WTC11 (cell line): ENCODE results near the gene SF3B1. TPM values are rescaled to one million over a fixed set of nuclear protein-coding genes. Genes with fewer than 3 reads are reported as not detected.
"Not testable (repeated sequence)": the region's sequence is repeated elsewhere in the genome, so short reads cannot be mapped to it uniquely, and the experiment has no call there.

ENCODE experiments used
- ATAC-seq: fragments of 200-7000 bp; cut with Tn5 transposase; 2 replicates; pipeline ENCODE4 v1.10.0; 2021; ENCODE audit warnings: mild to moderate bottlenecking, moderate library complexity
- CTCF ChIA-PET: fragments of 300-600 bp; sonication (Branson Sonifier 250); formaldehyde crosslinking; loops from one replicate; lab custom pipeline; 2021; ENCODE audit warnings: antibody characterized with exemption; lab: Charles Lee
- POLR2A ChIA-PET: fragments of 350-600 bp; sonication (Branson Sonifier 250); formaldehyde crosslinking; loops from one replicate; lab custom pipeline; 2021; ENCODE audit warnings: antibody characterized with exemption; lab: Charles Lee
- DNase-seq: peaks from one replicate; pipeline ENCODE4 v3.0.0; 2021; ENCODE audit warnings: low spot score
- H3K27ac Mint-ChIP-seq: 2 replicates; pipeline ENCODE4 v1.8.0; 2021; ENCODE audit warnings: mixed read lengths
- H3K27me3 Mint-ChIP-seq: 2 replicates; pipeline ENCODE4 v1.8.0; 2021; ENCODE audit warnings: low read depth, mild to moderate bottlenecking, moderate library complexity, mixed read lengths
- H3K36me3 Mint-ChIP-seq: 2 replicates; pipeline ENCODE4 v1.8.0; 2021; ENCODE audit warnings: mixed read lengths
- H3K4me1 Mint-ChIP-seq: 2 replicates; pipeline ENCODE4 v1.8.0; 2022; ENCODE audit warnings: mixed read lengths
- H3K4me3 Mint-ChIP-seq: 2 replicates; pipeline ENCODE4 v1.8.0; 2021; ENCODE audit warnings: mild to moderate bottlenecking, moderate library complexity, mixed read lengths
- H3K9me3 Mint-ChIP-seq: 2 replicates; pipeline ENCODE4 v1.8.0; 2021; ENCODE audit warnings: mixed read lengths
- ESRRA ChIP-seq: sonication (generic); formaldehyde crosslinking; IDR thresholded peaks from 2 replicates; pipeline ENCODE4 v1.8.1; 2022; ENCODE audit warnings: mild to moderate bottlenecking, missing genetic modification reagents, borderline replicate concordance
- GABPB1 ChIP-seq: sonication (generic); formaldehyde crosslinking; IDR thresholded peaks from 2 replicates; pipeline ENCODE4 v1.8.1; 2023; ENCODE audit warnings: mild to moderate bottlenecking, missing genetic modification reagents
- JUN ChIP-seq: sonication (generic); formaldehyde crosslinking; IDR thresholded peaks from 2 replicates; pipeline ENCODE4 v1.8.0; 2023; ENCODE audit warnings: mild to moderate bottlenecking, missing genetic modification reagents
- NFYB ChIP-seq: sonication (generic); formaldehyde crosslinking; conservative IDR thresholded peaks from 2 replicates; pipeline ENCODE4 v1.8.0; 2022; ENCODE audit warnings: low read depth, missing genetic modification reagents
- NR1H2 ChIP-seq: sonication (generic); formaldehyde crosslinking; IDR thresholded peaks from 2 replicates; pipeline ENCODE4 v1.9.0; 2021; ENCODE audit warnings: mild to moderate bottlenecking, moderate library complexity, missing genetic modification reagents
- OVOL2 ChIP-seq: fragments of 250-450 bp; sonication (Bioruptor Pico); IDR thresholded peaks from 2 replicates; pipeline ENCODE4 v1.9.0; 2021; ENCODE audit warnings: mild to moderate bottlenecking, borderline replicate concordance
- RORB ChIP-seq: fragments of 250-450 bp; sonication (Bioruptor Pico); IDR thresholded peaks from 2 replicates; pipeline ENCODE4 v1.9.0; 2021; ENCODE audit warnings: mild to moderate bottlenecking
- TEAD4 ChIP-seq: sonication (generic); formaldehyde crosslinking; IDR thresholded peaks from 2 replicates; pipeline ENCODE4 v1.8.0; 2022; ENCODE audit warnings: mild to moderate bottlenecking, missing genetic modification reagents
- ZNF138 ChIP-seq: sonication (generic); formaldehyde crosslinking; conservative IDR thresholded peaks from 2 replicates; pipeline ENCODE4 v1.8.1; 2022; ENCODE audit warnings: mild to moderate bottlenecking, moderate library complexity, missing genetic modification reagents
- total RNA-seq: library from RNA; stranded (reverse); gene quantifications from 3 replicates; pipeline ENCODE4 v1.2.3, GENCODE V29; 2021
- TF ChIP-seq, protein P1 (sequence below): sonication (generic); formaldehyde crosslinking; IDR thresholded peaks from 2 replicates; pipeline ENCODE4 v1.8.1; 2023; ENCODE audit warnings: mild to moderate bottlenecking, missing genetic modification reagents
- TF ChIP-seq, protein P2 (sequence below): sonication (generic); formaldehyde crosslinking; IDR thresholded peaks from 2 replicates; pipeline ENCODE4 v1.8.1; 2023; ENCODE audit warnings: mild to moderate bottlenecking, missing genetic modification reagents, moderate library complexity
- TF ChIP-seq, protein P3 (sequence below): fragments of 250-450 bp; sonication (Bioruptor Pico); IDR thresholded peaks from 2 replicates; pipeline ENCODE4 v1.9.0; 2021; ENCODE audit warnings: mild to moderate bottlenecking
- TF ChIP-seq, protein P4 (sequence below): fragments of 200-600 bp; IDR thresholded peaks from 2 replicates; pipeline ENCODE4 v1.8.0; 2022; ENCODE audit warnings: antibody characterized with exemption
- TF ChIP-seq, protein P5 (sequence below): sonication (generic); formaldehyde crosslinking; IDR thresholded peaks from 2 replicates; pipeline ENCODE4 v1.8.0; 2023; ENCODE audit warnings: missing genetic modification reagents, mild to moderate bottlenecking, borderline replicate concordance
- TF ChIP-seq, protein P6 (sequence below): sonication (generic); formaldehyde crosslinking; conservative IDR thresholded peaks from 2 replicates; pipeline ENCODE4 v1.8.1; 2023; ENCODE audit warnings: mild to moderate bottlenecking, low read depth, missing genetic modification reagents, moderate library complexity
- TF ChIP-seq, protein P7 (sequence below): fragments of 250-450 bp; sonication (Bioruptor Pico); IDR thresholded peaks from 2 replicates; pipeline ENCODE4 v1.9.0; 2021; ENCODE audit warnings: mild to moderate bottlenecking

Gene SF3B1
- total RNA-seq, 1 experiment from 2014 or later: 321 TPM

DNA sequence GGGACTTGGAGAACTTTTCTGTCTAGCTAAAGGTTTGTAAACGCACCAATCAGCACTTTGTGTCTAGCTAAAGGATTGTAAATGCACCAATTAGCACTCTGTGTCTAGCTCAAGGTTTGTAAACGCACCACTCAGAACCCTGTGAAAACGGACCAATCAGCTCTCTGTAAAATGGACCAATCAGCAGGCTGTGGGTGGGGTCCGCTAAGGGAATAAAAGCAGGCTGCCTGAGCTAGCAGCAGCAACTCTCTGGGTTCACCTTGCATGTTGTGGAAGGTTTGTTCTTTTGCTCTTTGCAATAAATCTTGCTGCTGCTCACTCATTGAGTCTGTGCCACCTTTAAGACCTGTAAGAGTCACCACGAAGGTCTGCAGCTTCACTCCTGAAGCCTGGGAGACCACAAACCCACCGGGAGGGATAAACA is 16.1 kb upstream of the SF3B1 start:
- DNase-seq, H3K27me3 Mint-ChIP-seq, H3K4me1 Mint-ChIP-seq, H3K27ac Mint-ChIP-seq, H3K36me3 Mint-ChIP-seq, H3K4me3 Mint-ChIP-seq, ATAC-seq, CTCF ChIA-PET, H3K9me3 Mint-ChIP-seq: not testable (repeated sequence)
- TF ChIP-seq NFYB (CRISPR knock-in tag) (peak; percentile 77), GABPB1 (CRISPR knock-in tag) (peak; percentile 21; the same call in 1 of the 2 replicates)
- POLR2A ChIA-PET: interaction anchor here (1.0 to 2.0 kb wide), 2 partner anchors 16 to 54 kb away, joined by 4 to 6 read pairs; partner anchors contain the start of gene SF3B1

DNA sequence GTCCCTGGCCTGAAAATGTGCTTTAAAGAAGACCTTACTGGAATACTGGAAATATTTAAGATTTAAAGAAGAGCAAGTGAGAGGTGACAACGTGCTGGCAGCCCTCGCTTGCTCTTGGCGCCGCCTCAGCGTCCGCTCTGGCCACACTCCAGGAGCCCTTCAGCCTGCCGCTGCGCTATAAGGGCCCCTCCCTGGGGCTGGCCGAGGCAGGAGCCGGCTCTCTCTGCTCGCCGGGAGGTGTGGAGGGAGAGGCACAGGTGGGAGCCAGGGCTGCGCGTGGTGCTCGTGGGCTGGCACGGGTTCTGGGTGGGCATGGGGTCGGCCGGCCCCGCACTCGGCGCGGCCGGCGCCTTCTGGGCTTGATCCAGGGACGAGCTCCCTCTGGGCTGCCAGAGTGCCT is 15.6 kb upstream of the SF3B1 start:
- Mint-ChIP-seq H3K27ac (no peak overlapping the region), H3K4me3 (no peak overlapping the region), H3K27me3 (no peaks in the 10 kb centered on the region; the same call in 1 of the 2 replicates), H3K36me3 (no peaks in the 10 kb centered on the region), H3K9me3 (no peaks in the 10 kb centered on the region; the same call in 1 of the 2 replicates)
- ATAC-seq (no peak), DNase-seq (no peak)
- CTCF ChIA-PET: no interaction called here
- POLR2A ChIA-PET: interaction anchor here (2.0 kb wide), 1 partner anchor 16 kb away, joined by 6 read pairs; the partner anchor contains the start of gene SF3B1
- TF ChIP-seq ZNF138 (no peak), ESRRA (CRISPR knock-in tag) (no peak), JUN (CRISPR knock-in tag) (no peak), TEAD4 (no peak), NR1H2 (no peak), OVOL2 (CRISPR knock-in tag) (no peak), RORB (CRISPR knock-in tag) (no peak)
- TF ChIP-seq, protein P1, sequence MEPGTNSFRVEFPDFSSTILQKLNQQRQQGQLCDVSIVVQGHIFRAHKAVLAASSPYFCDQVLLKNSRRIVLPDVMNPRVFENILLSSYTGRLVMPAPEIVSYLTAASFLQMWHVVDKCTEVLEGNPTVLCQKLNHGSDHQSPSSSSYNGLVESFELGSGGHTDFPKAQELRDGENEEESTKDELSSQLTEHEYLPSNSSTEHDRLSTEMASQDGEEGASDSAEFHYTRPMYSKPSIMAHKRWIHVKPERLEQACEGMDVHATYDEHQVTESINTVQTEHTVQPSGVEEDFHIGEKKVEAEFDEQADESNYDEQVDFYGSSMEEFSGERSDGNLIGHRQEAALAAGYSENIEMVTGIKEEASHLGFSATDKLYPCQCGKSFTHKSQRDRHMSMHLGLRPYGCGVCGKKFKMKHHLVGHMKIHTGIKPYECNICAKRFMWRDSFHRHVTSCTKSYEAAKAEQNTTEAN (CRISPR knock-in tag): no peak
- TF ChIP-seq, protein P2, sequence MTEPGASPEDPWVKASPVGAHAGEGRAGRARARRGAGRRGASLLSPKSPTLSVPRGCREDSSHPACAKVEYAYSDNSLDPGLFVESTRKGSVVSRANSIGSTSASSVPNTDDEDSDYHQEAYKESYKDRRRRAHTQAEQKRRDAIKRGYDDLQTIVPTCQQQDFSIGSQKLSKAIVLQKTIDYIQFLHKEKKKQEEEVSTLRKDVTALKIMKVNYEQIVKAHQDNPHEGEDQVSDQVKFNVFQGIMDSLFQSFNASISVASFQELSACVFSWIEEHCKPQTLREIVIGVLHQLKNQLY (CRISPR knock-in tag): no peak
- TF ChIP-seq, protein P3, sequence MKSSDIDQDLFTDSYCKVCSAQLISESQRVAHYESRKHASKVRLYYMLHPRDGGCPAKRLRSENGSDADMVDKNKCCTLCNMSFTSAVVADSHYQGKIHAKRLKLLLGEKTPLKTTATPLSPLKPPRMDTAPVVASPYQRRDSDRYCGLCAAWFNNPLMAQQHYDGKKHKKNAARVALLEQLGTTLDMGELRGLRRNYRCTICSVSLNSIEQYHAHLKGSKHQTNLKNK (CRISPR knock-in tag): no peak
- TF ChIP-seq, protein P4, sequence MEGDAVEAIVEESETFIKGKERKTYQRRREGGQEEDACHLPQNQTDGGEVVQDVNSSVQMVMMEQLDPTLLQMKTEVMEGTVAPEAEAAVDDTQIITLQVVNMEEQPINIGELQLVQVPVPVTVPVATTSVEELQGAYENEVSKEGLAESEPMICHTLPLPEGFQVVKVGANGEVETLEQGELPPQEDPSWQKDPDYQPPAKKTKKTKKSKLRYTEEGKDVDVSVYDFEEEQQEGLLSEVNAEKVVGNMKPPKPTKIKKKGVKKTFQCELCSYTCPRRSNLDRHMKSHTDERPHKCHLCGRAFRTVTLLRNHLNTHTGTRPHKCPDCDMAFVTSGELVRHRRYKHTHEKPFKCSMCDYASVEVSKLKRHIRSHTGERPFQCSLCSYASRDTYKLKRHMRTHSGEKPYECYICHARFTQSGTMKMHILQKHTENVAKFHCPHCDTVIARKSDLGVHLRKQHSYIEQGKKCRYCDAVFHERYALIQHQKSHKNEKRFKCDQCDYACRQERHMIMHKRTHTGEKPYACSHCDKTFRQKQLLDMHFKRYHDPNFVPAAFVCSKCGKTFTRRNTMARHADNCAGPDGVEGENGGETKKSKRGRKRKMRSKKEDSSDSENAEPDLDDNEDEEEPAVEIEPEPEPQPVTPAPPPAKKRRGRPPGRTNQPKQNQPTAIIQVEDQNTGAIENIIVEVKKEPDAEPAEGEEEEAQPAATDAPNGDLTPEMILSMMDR: no peak
- TF ChIP-seq, protein P5, sequence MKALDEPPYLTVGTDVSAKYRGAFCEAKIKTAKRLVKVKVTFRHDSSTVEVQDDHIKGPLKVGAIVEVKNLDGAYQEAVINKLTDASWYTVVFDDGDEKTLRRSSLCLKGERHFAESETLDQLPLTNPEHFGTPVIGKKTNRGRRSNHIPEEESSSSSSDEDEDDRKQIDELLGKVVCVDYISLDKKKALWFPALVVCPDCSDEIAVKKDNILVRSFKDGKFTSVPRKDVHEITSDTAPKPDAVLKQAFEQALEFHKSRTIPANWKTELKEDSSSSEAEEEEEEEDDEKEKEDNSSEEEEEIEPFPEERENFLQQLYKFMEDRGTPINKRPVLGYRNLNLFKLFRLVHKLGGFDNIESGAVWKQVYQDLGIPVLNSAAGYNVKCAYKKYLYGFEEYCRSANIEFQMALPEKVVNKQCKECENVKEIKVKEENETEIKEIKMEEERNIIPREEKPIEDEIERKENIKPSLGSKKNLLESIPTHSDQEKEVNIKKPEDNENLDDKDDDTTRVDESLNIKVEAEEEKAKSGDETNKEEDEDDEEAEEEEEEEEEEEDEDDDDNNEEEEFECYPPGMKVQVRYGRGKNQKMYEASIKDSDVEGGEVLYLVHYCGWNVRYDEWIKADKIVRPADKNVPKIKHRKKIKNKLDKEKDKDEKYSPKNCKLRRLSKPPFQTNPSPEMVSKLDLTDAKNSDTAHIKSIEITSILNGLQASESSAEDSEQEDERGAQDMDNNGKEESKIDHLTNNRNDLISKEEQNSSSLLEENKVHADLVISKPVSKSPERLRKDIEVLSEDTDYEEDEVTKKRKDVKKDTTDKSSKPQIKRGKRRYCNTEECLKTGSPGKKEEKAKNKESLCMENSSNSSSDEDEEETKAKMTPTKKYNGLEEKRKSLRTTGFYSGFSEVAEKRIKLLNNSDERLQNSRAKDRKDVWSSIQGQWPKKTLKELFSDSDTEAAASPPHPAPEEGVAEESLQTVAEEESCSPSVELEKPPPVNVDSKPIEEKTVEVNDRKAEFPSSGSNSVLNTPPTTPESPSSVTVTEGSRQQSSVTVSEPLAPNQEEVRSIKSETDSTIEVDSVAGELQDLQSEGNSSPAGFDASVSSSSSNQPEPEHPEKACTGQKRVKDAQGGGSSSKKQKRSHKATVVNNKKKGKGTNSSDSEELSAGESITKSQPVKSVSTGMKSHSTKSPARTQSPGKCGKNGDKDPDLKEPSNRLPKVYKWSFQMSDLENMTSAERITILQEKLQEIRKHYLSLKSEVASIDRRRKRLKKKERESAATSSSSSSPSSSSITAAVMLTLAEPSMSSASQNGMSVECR (CRISPR knock-in tag): no peak
- TF ChIP-seq, protein P6, sequence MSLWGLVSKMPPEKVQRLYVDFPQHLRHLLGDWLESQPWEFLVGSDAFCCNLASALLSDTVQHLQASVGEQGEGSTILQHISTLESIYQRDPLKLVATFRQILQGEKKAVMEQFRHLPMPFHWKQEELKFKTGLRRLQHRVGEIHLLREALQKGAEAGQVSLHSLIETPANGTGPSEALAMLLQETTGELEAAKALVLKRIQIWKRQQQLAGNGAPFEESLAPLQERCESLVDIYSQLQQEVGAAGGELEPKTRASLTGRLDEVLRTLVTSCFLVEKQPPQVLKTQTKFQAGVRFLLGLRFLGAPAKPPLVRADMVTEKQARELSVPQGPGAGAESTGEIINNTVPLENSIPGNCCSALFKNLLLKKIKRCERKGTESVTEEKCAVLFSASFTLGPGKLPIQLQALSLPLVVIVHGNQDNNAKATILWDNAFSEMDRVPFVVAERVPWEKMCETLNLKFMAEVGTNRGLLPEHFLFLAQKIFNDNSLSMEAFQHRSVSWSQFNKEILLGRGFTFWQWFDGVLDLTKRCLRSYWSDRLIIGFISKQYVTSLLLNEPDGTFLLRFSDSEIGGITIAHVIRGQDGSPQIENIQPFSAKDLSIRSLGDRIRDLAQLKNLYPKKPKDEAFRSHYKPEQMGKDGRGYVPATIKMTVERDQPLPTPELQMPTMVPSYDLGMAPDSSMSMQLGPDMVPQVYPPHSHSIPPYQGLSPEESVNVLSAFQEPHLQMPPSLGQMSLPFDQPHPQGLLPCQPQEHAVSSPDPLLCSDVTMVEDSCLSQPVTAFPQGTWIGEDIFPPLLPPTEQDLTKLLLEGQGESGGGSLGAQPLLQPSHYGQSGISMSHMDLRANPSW (CRISPR knock-in tag): no peak
- TF ChIP-seq, protein P7, sequence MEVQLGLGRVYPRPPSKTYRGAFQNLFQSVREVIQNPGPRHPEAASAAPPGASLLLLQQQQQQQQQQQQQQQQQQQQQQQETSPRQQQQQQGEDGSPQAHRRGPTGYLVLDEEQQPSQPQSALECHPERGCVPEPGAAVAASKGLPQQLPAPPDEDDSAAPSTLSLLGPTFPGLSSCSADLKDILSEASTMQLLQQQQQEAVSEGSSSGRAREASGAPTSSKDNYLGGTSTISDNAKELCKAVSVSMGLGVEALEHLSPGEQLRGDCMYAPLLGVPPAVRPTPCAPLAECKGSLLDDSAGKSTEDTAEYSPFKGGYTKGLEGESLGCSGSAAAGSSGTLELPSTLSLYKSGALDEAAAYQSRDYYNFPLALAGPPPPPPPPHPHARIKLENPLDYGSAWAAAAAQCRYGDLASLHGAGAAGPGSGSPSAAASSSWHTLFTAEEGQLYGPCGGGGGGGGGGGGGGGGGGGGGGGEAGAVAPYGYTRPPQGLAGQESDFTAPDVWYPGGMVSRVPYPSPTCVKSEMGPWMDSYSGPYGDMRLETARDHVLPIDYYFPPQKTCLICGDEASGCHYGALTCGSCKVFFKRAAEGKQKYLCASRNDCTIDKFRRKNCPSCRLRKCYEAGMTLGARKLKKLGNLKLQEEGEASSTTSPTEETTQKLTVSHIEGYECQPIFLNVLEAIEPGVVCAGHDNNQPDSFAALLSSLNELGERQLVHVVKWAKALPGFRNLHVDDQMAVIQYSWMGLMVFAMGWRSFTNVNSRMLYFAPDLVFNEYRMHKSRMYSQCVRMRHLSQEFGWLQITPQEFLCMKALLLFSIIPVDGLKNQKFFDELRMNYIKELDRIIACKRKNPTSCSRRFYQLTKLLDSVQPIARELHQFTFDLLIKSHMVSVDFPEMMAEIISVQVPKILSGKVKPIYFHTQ (CRISPR knock-in tag): no peak
- TF ChIP-seq, all 79 proteins: peak for 0
- peaks cover 10% of the 10 kb centered on the region for H3K4me1 Mint-ChIP-seq
